ENCODE measurements around the gene ENOX2. TPM values are rescaled to one million over a fixed set of nuclear protein-coding genes. Genes with fewer than 3 reads are reported as not detected.

The ENOX2 gene
- total and polyA plus RNA-seq, 12 donors = 3.4 to 31.7 (median 18.9) TPM

DNA sequence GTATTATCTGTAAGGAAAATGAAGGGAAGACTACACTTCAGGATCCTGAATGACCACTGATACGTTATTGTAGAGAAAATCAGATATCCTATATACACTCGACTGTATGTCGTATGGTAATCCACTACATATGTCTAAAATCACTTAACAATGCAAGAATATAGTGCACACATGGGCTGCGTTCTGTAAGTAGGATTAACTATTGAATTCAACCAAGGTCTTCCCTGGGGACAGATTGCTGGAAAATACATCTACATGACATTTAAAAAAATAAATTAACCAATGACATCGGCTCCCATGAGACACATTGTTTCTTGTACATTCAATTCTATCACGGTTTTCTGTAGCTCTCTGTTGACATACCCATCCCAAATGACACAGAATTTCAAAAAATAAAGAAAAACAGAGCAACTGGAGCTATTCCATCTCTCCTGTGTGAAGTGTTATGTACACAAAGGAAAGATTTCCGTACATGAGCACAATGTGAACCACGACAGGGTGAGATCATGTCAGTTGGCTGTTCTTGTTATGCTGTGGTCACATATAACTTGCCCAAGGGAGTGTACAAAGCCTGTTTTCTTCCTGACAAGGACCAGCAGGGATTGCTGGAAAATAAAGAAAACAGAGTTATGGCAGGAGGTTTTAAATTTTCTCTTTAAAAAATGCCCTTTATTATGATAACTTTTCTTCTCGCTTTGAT, 6.1 kb downstream of the ENOX2 start:
- Histone ChIP-seq H3K27me3 (no peaks in the 10 kb centered on the region), H3K4me1 (replicated peaks in 1 of 2) (peaks cover 3 to 16% of the 10 kb centered on the region in 2 donors), H3K27ac (peak overlapping the region in 1 of 5 donors; percentile 58), H3K36me3 (replicated peaks in 1 of 2) (no peaks in the 10 kb centered on the region), H3K9me3 (replicated peaks in 1 of 3) (no peaks in the 10 kb centered on the region), H3K4me3 (no peak overlapping the region)
- TF ChIP-seq, protein P1, sequence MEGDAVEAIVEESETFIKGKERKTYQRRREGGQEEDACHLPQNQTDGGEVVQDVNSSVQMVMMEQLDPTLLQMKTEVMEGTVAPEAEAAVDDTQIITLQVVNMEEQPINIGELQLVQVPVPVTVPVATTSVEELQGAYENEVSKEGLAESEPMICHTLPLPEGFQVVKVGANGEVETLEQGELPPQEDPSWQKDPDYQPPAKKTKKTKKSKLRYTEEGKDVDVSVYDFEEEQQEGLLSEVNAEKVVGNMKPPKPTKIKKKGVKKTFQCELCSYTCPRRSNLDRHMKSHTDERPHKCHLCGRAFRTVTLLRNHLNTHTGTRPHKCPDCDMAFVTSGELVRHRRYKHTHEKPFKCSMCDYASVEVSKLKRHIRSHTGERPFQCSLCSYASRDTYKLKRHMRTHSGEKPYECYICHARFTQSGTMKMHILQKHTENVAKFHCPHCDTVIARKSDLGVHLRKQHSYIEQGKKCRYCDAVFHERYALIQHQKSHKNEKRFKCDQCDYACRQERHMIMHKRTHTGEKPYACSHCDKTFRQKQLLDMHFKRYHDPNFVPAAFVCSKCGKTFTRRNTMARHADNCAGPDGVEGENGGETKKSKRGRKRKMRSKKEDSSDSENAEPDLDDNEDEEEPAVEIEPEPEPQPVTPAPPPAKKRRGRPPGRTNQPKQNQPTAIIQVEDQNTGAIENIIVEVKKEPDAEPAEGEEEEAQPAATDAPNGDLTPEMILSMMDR (IDR thresholded peaks at IDR 0.05) = no peak
- no peak for TF ChIP-seq POLR2A (IDR thresholded peaks at IDR 0.05)
- DNase-seq = no peak
- intact Hi-C loops (cut with DNase I) = no loop called here
- 70 to 86% (median 80%) methylated on average over 9 of the region's 9 CpGs for WGBS, 4 donors

DNA sequence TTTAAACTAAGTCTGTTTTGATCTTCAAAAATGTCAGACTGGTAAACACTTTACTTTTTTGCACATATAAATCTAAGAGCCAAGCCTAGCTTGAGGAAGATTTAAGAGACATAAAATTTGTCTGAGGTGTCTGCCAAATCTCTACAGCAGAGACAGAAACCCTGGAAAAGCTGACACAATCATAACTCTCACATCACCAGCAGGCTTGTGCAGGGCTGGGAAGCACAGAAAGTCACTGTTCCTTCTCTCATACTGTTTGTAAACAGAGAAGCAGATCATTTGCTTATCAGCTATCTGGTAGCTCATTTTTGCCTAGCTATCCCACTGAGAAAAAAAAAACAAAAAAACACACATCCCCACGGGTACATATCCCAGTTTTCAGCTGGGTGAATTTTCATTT, 7.0 kb downstream of the ENOX2 start:
- Histone ChIP-seq H3K4me1 (replicated peaks in 1 of 2) (peaks cover 3 to 19% of the 10 kb centered on the region in 2 donors), H3K9me3 (replicated peaks in 1 of 3) (no peaks in the 10 kb centered on the region), H3K27ac (peak overlapping the region in 1 of 5 donors; percentile 58), H3K36me3 (replicated peaks in 1 of 2) (no peaks in the 10 kb centered on the region), H3K27me3 (no peaks in the 10 kb centered on the region), H3K4me3 (no peak overlapping the region)
- peak in 3 of 7 donors; percentile 14 to 56 (median 32) for DNase-seq
- TF ChIP-seq, protein P1 (IDR thresholded peaks at IDR 0.05) = no peak
- no peak for TF ChIP-seq POLR2A (IDR thresholded peaks at IDR 0.05)
- WGBS, 4 donors = 31 to 75% (median 43%) methylated on average over 1 of the region's 1 CpG
- intact Hi-C loops (cut with DNase I) = no loop called here

DNA sequence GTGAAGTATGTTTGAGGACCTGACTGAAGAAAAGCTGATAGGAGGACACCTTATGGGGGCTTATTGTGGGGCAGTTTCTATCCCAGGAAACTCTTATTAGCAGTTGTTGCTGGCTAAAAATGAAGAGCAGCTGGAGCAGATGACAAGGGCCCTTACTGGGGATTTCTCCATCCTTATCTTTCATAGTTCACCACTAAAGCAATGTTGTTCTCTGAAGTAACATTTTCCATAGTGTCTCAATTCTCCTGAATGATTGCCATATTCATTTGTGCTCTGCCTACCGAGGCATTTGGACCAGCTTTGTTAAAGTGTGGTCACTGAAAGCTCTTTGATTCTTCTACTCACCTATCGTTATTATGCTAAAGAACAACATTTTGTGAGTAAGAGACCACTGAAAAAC, 7.7 kb downstream of the ENOX2 start:
- 56 to 86% (median 74%) methylated on average over 2 of the region's 2 CpGs for WGBS, 4 donors
- TF ChIP-seq, protein P1 (IDR thresholded peaks at IDR 0.05) = no peak
- no peak for TF ChIP-seq POLR2A (IDR thresholded peaks at IDR 0.05)

DNA sequence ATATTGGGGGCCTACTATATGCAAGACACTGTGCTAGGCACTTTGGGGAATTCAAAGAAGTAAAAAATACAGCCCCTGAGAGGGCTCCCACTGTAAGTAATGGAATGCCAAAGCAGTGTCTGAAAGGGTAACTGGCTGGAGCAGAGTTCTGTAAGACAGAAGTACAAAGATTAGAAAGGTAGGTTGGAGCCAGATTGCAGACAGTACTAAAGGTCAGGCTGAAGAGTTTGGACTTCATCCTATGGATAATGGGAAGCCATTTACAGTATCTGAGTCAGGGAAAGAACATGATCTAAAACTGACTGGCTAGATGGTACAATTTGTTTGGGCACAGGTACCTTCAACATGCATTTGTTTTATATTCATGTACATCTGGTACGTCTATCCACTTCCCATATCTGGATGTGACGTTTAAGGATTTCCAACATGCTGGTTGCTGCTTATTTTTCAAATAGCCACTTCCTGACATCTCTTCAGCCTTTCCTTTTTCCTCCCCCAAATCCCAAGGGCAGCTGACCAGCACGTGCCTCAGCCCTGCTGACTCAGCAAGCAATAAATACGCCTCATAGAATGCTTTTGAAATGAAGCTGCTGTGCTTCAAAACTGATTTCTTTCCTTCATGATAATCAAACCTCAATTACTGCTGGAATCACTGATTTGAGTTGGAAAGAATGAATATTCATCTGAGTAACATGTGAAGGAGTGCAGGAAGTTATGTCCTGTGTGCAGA, 9.5 kb downstream of the ENOX2 start:
- no peak overlapping the region for H3K27ac ChIP-seq

More for the DNA sequence above, 7.7 kb downstream of the ENOX2 start:
- H3K27me3 ChIP-seq = no peaks in the 10 kb centered on the region
- H3K4me1 ChIP-seq (replicated peaks in 1 of 2) = peaks cover 3 to 19% of the 10 kb centered on the region in 2 donors
- H3K4me3 ChIP-seq = no peak overlapping the region
- no peaks in the 10 kb centered on the region for H3K9me3 ChIP-seq (replicated peaks in 1 of 3)
- H3K36me3 ChIP-seq (replicated peaks in 1 of 2) = no peaks in the 10 kb centered on the region
- no peak for DNase-seq
- H3K27ac ChIP-seq = peak overlapping the region in 1 of 5 donors; percentile 58
- intact Hi-C loops (cut with DNase I) = no loop called here

More for the DNA sequence above, 9.5 kb downstream of the ENOX2 start:
- H3K4me1 ChIP-seq (replicated peaks in 1 of 2) = peaks cover 3 to 19% of the 10 kb centered on the region in 2 donors
- no peak overlapping the region for H3K4me3 ChIP-seq
- TF ChIP-seq POLR2A (IDR thresholded peaks at IDR 0.05) = no peak
- TF ChIP-seq, protein P1 (IDR thresholded peaks at IDR 0.05) = no peak
- no peaks in the 10 kb centered on the region for H3K27me3 ChIP-seq
- no peaks in the 10 kb centered on the region for H3K9me3 ChIP-seq (replicated peaks in 1 of 3)
- WGBS, 4 donors = 30 to 48% (median 43%) methylated on average over 4 of the region's 4 CpGs
- no peaks in the 10 kb centered on the region for H3K36me3 ChIP-seq (replicated peaks in 1 of 2)
- peak in 3 of 7 donors; percentile 3 to 48 (median 23) for DNase-seq
- intact Hi-C loops (cut with DNase I) = no loop called here

Measured in adrenal gland (tissue), 12 donors.